Measurements from ENCODE around the gene CIDEA.

CIDEA gene

DNA sequence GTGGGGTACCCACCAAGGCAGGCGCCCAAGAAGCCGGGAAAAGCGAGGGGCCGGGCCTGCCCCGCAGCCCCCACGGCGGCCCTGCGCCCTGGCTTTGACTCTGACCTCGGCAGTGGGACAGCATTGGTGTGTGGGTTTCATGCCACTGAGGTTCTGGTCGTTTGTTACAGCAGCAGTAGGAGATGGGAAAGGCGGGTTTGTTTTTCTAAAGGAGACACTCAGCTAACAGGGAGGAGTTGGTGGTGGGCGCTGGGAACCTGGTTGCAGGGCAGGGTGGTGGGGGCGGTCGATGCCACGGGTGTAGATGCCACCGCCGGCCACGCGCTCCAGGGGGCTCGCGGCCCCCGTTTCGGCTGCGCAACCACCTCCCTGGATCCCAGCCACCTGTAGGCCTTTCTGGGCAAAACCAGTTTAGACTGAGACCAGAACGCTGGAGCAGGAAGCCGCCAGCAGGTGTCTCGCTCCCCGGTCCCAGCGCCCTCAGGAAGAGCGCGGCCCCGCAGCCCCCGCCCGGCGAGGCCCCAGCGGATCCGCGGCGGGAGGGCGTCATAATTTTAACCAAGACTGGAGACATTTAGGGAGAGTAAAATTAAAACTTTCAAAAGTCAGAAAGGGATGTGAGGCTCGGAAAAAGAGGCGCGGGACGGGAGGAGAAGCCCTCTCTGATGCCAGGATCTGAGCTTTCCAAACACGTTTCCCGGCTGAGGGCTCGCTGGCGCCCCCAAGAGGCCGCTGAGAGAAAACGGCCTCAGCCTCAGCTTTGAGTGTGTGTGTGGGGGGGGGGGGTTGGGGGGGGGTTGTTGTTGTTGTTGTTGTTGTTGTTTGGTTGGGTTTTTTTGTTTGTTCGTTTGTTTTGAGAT, 17.4 kb downstream of the CIDEA start:
- ATAC-seq: peak; percentile 94
- TF ChIP-seq, protein P1, sequence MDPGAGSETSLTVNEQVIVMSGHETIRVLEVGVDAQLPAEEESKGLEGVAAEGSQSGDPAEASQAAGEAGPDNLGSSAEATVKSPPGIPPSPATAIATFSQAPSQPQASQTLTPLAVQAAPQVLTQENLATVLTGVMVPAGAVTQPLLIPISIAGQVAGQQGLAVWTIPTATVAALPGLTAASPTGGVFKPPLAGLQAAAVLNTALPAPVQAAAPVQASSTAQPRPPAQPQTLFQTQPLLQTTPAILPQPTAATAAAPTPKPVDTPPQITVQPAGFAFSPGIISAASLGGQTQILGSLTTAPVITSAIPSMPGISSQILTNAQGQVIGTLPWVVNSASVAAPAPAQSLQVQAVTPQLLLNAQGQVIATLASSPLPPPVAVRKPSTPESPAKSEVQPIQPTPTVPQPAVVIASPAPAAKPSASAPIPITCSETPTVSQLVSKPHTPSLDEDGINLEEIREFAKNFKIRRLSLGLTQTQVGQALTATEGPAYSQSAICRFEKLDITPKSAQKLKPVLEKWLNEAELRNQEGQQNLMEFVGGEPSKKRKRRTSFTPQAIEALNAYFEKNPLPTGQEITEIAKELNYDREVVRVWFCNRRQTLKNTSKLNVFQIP (CRISPR knock-in tag; IDR thresholded peaks at IDR 0.05; ENCODE audit: borderline replicate concordance, low read depth): no peak
- TF ChIP-seq, protein P2, sequence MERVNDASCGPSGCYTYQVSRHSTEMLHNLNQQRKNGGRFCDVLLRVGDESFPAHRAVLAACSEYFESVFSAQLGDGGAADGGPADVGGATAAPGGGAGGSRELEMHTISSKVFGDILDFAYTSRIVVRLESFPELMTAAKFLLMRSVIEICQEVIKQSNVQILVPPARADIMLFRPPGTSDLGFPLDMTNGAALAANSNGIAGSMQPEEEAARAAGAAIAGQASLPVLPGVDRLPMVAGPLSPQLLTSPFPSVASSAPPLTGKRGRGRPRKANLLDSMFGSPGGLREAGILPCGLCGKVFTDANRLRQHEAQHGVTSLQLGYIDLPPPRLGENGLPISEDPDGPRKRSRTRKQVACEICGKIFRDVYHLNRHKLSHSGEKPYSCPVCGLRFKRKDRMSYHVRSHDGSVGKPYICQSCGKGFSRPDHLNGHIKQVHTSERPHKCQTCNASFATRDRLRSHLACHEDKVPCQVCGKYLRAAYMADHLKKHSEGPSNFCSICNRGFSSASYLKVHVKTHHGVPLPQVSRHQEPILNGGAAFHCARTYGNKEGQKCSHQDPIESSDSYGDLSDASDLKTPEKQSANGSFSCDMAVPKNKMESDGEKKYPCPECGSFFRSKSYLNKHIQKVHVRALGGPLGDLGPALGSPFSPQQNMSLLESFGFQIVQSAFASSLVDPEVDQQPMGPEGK (CRISPR knock-in tag; IDR thresholded peaks at IDR 0.05; ENCODE audit: borderline replicate concordance): peak; percentile 28; the same call in 1 of the 2 replicates

- ATAC-seq: no peak
- TF ChIP-seq BACH2 (CRISPR knock-in tag; IDR thresholded peaks at IDR 0.05; ENCODE audit: borderline replicate concordance) (no peak), PPARA (CRISPR knock-in tag; IDR thresholded peaks at IDR 0.05; ENCODE audit: borderline replicate concordance) (no peak)
These were observed 20.6 kb downstream of the CIDEA start for GRCh38 chr18:12274793-12275192.

GRCh38 chr18:12276736-12277554, 22.8 kb downstream of the CIDEA start:
- ATAC-seq: no peak
- no peak for TF ChIP-seq OSR1 (CRISPR knock-in tag; IDR thresholded peaks at IDR 0.05)
- TF ChIP-seq ARNTL (CRISPR knock-in tag; IDR thresholded peaks at IDR 0.05; ENCODE audit: borderline replicate concordance, low read depth): no peak
- TF ChIP-seq CSDC2 (CRISPR knock-in tag; IDR thresholded peaks at IDR 0.05): no peak
- TF ChIP-seq ZC3H10 (CRISPR knock-in tag; IDR thresholded peaks at IDR 0.05): no peak
- TF ChIP-seq SNAI2 (CRISPR knock-in tag; IDR thresholded peaks at IDR 0.05): no peak
- no peak for TF ChIP-seq CSRNP3 (CRISPR knock-in tag; IDR thresholded peaks at IDR 0.05)
- no peak for TF ChIP-seq CREB5 (CRISPR knock-in tag; IDR thresholded peaks at IDR 0.05; ENCODE audit: low read depth)
- no peak for TF ChIP-seq TCF4 (CRISPR knock-in tag; IDR thresholded peaks at IDR 0.05; ENCODE audit: borderline replicate concordance)
- TF ChIP-seq TSHZ2 (CRISPR knock-in tag; IDR thresholded peaks at IDR 0.05): no peak
- TF ChIP-seq ZNF565 (CRISPR knock-in tag; conservative IDR thresholded peaks at IDR 0.05; ENCODE audit: low read depth): no peak
- TF ChIP-seq ZFP3 (CRISPR knock-in tag; IDR thresholded peaks at IDR 0.05): no peak
- TF ChIP-seq RARB (CRISPR knock-in tag; IDR thresholded peaks at IDR 0.05): no peak
- TF ChIP-seq PPARA (CRISPR knock-in tag; IDR thresholded peaks at IDR 0.05; ENCODE audit: borderline replicate concordance): no peak
- TF ChIP-seq, protein P1 (CRISPR knock-in tag; IDR thresholded peaks at IDR 0.05; ENCODE audit: borderline replicate concordance, low read depth): no peak
- no peak for TF ChIP-seq ESRRG (CRISPR knock-in tag; IDR thresholded peaks at IDR 0.05)
